Activated T-cell treated with anti-CD3 and anti-CD28 coated beads for 48 hours (primary cell): Measurements from ENCODE around the gene MIB2.
"Not testable (repeated sequence)": the region's sequence is repeated elsewhere in the genome, so short reads cannot be mapped to it uniquely, and the experiment has no call there.

ENCODE experiments used
- DNase-seq: peaks from one replicate; pipeline ENCODE4 v3.0.0-alpha.2; 2020; ENCODE audit warnings: low read depth

The MIB2 gene

DNA sequence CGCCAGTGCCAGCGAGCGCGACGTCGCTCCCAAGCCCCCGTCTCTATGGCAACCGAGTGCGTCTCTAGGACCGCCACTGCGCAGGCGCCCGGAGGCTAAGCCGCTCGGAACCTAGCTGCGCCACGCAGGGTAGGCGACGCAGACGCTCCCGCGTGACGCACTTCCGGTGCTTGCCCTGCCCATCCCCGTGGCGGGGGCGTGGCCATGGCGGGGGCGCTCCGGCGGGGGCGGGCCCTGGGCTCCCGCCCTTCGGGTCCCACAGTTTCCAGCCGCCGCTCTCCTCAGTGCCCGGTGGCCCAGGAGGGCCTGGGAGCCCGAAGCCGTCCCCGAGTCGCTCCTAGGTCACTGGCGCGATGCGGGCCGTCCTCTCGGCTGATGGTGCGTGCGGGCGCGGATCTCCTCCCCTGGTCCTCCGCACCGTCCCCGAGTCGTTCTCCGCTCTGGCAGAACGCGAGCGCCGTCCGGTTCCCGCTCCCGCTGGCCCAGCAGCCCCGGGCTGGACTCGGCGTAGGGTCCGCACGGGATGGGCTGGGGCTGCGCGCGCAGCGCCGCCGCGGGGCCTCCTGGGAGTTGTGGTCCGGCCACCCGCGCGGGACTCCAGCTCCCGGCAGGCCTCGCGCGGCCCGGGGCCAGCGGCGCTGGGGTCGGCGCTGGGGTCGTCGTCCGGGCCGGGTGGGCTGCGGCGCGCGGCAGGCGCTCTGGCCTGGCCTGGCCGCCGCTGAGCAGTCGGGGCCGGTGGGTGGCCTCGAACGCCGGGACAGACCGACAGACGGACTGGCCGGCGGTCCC, at the start of gene MIB2:
Gene MIB2 (plus strand): TSS at position 245 of the 789 bp plus-strand sequence. CDS start 7,953 bp downstream, outside the sequence.
- peak; percentile 98 for DNase-seq

- DNase-seq, result no peak
Measured at GRCh38 chr1:1567152-1567875, 48.0 kb upstream of the MIB2 start.

GRCh38 chr1:1567891-1568291, 47.4 kb upstream of the MIB2 start:
- DNase-seq, result no peak

DNA sequence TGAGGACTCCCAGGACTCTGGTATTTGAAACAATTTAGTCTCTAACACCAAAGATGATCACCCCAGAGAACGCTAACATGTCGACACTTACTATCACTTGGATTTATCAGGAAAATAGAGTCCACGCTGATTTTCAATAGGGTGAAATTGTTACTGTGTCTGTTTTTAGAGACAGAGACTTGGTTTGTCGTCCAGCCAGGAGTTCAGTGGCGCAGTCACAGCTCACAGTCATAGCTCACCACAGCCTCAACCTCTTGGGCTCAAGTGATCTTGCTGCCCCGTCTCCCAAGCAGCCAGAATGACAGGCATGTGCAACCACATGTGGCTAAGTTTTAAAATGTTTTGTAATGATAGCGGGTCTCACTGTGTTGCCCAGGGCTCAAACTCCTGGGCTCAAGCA, 46.0 kb upstream of the MIB2 start:
- DNase-seq, result no peak

DNA sequence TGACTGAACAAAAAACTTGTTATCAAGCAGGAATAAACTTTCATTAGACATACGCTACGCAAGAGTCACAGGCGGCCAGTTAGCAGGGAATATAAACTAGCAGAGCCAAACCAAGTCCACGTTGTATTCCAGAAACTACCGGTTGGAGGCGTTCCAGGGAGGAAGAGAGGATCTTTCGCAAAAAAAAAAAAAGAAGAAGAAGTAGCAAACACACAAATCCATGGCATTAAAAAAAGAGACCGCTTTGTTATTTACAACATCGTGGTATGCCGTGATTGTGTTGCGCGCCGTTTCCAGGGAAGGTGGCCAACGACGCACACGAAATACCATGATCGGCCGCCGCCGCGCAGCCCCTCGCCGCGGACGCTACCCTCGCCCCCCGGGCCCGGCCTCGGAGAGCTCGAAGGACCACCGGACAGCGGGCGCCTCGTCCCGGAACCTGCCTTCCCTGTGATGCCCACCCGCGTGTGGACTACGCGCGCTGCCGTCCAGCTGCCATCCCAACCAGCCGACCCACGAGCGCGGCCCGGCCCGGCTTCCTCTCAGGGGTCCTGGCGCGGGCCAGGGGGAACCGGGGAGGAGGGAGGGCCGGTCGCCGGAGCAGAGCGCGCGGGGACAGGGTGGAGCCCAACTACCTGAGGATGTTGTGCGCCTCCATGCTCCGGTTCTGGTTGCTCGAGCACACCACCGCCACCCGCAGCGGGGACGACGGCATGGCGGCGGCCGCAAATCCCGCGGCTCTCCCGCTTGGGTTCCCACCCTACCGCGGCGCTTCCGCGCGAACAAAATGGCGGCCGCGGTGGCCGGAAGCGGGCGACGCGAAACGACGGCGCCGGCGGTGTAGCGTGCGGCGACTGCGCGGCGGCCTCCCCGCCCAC, 41.2 kb upstream of the MIB2 start:
- no peak for DNase-seq

GRCh38 chr1:1574721-1575537, 40.4 kb upstream of the MIB2 start, which contains the start of gene SSU72:
SSU72 (minus strand) TSS chr1:1574863; CDS start chr1:1574557, 306 bp downstream.
- DNase-seq, result peak; percentile 92

DNA sequence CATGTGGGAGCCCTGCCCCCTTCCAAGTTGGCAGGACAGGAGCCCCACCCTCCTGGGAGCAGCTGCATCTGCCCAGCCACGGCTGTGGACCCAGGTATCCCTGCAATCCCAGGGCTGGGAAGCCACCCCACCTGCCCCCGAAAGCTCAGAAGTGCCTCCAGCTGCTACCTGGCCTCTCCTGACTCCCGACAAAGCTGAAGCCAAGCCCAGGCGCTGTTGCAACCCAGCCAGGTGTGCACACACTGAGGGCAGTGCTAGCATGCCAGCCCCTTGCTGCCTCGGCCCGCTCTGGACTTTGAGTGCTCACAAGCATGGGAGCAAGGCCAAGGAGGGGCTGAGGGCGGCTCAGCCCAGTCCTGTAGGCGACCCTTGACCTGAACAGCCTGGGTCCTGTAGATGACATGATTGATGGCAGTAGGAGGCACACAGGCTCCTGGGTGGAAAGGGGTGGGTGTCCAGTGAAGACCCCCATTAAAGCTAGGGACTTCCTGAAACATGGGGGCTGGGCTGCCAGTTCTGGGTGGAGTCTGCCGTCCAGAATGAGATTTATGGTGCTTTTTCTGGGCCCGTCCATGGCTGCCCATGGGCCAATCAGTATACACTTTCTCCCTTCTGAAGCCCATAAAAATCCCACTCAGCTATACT, 37.8 kb upstream of the MIB2 start:
- DNase-seq, result no peak

- DNase-seq, result no peak
Measured at GRCh38 chr1:1578371-1578940, 36.8 kb upstream of the MIB2 start.

- no peak for DNase-seq
Measured at GRCh38 chr1:1582585-1583346, 32.5 kb upstream of the MIB2 start.

GRCh38 chr1:1583347-1584010, 31.8 kb upstream of the MIB2 start:
- no peak for DNase-seq

DNA sequence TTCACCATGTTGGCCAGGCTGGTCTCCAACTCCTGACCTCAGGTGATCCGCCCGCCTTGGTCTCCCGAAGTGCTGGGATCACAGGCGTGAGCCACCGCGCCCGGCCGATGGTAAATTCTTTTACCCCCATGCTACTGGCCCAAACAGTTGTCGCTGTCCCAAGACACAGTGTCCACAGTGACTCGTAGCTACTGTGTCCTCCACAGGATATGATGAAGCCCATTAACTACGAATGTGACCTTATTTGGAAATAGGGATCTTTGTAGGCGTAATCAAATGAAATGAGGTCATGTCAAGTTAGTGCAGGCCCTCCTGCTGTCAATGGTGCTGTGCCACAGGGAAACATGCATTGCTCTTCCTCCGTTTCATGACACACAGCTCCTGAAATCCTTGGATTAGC, 23.8 kb upstream of the MIB2 start:
- DNase-seq, result no peak

DNA sequence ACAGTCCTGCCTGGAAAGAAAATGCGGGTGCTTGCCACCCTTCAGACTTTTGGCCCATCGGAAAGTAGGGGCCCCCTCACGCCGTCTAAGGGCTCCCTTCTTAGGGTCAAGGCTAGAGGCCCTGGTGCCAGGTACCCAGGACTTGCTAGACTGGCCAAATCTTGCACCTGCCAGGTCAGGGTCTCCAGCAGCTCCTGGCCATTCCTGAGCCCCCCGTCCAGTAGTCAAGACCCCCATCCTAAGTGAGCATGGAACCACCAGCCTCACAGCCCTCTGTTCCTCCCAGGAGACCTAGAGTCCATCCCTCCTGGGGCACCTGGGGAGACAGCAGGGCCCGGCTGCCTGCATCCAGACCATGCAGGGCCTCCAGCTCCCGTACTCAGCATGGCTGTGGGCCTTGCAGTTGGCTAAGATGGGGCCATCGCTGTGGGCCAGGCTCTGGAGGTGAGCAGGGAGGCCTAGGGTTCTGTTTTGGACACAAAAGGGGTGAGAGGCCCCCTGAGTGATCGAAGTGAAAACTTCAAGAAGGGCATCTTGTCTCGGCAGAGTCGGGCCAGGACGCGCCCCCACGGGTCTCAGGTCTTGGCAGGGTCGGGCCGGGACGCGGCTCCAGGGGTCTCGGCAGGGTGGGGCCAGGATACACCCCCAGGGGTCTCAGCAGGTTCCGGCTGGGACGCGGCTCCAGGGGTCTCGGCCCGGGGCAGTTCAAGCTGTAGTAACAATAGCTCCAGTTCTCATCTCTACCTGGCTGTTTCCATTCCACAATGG, 21.3 kb upstream of the MIB2 start:
- DNase-seq, result no peak

DNA sequence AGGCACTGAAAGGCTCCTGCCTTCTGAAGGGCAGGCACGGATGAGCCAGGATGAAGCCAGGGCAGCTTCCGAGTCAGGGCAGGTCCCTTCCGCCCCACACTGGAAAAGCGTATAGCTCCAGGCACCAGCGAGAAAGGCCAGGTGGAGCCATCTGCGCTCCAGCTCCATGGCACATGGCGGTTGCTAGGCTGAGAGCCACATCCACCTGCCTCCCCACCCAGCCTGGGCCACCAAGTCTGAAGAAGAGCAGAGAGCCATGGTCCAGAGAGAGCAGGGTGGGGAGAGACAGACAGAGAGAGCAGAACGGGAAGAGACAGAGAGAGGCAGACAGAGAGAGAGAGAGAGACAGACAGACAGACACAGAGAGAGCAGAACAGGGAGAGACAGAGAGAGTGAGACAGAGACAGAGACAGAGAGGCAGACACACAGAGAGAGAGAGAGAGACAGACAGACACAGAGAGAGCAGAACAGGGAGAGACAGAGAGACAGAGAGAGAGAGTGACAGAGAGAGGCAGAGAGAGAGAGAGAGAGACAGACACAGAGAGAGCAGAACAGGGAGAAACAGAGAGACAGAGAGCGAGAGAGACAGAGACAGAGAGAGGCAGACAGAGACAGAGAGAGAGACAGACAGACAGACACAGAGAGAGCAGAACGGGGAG, 20.6 kb upstream of the MIB2 start:
- no peak for DNase-seq

DNA sequence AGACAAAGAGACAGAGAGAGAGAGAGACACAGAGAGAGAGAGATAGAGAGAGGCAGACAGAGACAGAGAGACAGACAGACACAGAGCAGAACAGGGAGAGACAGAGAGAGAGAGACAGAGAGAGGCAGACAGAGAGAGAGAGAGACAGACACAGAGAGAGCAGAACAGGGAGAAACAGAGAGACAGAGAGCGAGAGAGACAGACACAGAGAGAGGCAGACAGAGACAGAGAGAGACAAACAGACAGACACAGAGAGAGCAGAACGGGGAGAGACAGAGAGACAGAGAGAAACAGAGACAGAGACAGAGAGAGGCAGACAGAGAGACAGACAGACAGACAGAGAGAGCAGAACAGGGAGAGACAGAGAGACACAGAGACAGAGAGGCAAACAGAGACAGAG, 20.0 kb upstream of the MIB2 start:
- DNase-seq, result not testable (repeated sequence)

GRCh38 chr1:1596493-1597274, 18.6 kb upstream of the MIB2 start:
- DNase-seq, result no peak

GRCh38 chr1:1597275-1597930, 17.9 kb upstream of the MIB2 start:
- no peak for DNase-seq
